Stimulated activated CD8-positive, alpha-beta memory T cell treated with anti-CD3 and anti-CD28 coated beads, Interleukin-15, amount 100 ng/mL, for 24 hours (primary cell): ENCODE measurements around the gene RREB1.

Experiments used
- DNase-seq: peaks from one replicate; pipeline ENCODE4 v3.0.0-alpha.2; 2020; ENCODE audit warnings: low read depth

Gene RREB1

DNA sequence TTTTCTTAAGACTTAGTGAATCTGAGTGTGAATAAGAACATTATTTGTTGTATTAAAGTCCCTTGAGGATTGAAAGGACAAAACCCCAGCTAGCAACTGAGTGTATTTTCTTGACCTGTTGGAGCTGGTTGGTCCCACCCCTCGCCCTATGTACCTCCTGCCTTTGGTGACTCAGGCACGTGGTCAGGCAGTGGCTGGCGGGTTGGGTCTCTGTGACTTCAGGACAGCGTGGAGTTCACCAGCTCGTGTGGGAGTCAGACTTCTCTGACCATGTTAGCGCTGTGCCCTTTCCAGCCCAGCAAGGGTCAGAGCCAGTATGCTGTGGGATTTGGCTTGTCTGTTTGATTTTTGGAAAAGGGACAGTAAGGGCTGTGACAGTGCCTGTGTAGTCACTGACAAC, 111.5 kb downstream of the RREB1 start:
- no peak for DNase-seq

- DNase-seq = no peak
Observed at GRCh38 chr6:7222197-7222596, 114.4 kb downstream of the RREB1 start.

DNA sequence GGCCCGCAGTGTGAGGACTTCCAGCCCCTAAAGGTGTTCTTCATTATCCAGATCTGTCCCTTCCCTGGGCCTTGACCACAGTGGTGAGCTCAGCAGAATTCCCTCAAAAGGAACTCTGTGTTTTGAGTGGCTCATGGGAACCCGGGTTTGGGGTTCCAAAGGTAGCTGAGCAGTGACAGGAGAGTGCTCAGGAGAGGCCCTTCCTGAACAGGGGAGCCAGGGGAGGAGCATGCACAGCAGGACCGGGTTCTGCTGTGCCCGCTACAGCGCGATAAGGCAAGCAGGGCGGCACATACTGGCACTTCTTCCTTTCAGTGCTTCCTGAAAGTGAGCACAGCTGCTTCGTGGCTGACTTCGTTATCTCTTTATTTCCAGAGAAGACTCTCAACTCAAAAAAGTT, 117.0 kb downstream of the RREB1 start:
- no peak for DNase-seq

DNA sequence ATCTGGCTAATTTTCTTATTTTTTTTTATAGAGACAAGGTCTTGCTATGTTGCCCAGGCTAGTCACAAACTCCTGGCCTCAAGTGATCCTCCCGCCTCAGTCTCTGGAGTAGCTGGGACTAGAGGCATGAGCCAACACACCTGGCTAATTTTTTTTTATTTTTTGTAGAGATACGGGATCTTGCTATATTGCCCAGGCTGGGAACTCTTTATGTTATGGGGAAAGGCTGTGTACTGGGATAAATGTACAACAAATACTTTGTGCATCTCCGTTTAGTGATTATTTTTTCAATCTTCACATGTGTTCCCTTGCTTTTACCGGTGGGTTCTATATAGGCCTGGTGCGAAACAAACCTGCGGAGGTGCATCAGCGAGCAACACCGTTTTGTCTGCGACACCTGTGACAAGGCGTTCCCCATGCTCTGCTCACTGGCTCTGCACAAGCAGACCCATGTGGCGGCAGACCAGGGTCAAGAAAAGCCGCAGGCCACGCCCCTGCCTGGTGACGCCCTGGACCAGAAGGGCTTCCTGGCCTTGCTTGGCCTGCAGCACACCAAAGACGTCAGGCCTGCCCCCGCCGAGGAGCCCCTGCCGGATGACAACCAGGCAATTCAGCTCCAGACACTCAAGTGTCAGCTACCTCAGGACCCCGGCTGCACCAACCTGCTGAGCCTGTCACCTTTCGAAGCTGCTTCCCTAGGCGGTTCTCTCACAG, 121.1 kb downstream of the RREB1 start:
- DNase-seq = no peak

GRCh38 chr6:7229376-7230326, 121.9 kb downstream of the RREB1 start:
- no peak for DNase-seq

- DNase-seq = no peak
Observed at GRCh38 chr6:7230327-7230691, 122.5 kb downstream of the RREB1 start.

GRCh38 chr6:7230956-7231713, 123.4 kb downstream of the RREB1 start:
- no peak for DNase-seq

GRCh38 chr6:7232351-7232750, 124.6 kb downstream of the RREB1 start:
- DNase-seq = no peak

GRCh38 chr6:7234547-7234946, 126.8 kb downstream of the RREB1 start:
- no peak for DNase-seq

DNA sequence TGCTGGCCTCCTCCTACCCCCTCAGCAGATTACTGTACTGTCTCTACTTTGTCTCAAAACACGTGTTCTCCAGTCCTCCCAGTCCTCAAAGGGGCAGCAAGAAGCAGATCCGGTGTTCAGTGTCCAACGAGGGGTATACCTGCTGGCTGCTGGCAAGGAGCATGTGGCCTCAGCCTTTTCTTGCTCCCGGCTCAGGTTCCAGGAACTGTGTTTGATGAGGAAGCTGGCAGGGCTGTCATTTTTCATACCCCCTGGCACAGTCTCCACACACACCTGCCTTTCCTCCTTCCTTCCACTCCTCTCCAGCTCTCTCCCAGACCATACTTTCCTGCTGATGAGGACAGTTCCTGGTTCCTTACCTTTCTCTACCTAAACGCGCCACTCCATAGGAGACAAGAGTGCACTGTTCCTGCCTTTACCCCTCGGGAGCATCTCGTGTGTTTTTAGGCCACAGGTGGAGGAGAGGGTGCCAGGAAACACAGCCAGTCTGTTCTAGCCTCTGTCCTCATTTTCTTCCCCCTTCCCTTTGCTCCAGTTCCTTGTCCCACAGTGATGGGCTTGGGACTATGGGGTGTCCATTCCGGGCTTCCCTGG, 128.0 kb downstream of the RREB1 start:
- no peak for DNase-seq

GRCh38 chr6:7236306-7237209, 128.8 kb downstream of the RREB1 start:
- no peak for DNase-seq

GRCh38 chr6:7237653-7238188, 130.0 kb downstream of the RREB1 start:
- DNase-seq = no peak

DNA sequence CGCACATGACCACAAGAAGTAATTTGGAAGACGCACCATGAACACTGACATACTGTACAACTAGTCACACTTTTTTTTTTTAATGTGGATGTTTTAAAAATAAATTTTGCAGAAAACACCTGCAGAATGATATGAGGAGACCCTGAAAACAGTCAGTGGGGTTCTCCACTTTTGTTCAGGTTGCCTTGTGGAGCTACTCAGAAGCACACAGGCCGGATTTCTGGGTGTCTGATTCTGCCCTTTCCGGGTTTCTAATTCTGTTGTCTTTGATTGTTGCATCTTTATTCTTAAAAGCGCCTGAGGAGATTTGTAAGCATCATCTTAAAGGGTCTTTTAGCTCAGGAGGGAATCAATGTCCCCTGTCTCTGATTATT, 130.8 kb downstream of the RREB1 start:
- no peak for DNase-seq

- peak; percentile 41 for DNase-seq
Observed at GRCh38 chr6:7238900-7239589, 131.3 kb downstream of the RREB1 start.

GRCh38 chr6:7239590-7239948, 131.8 kb downstream of the RREB1 start:
- no peak for DNase-seq

- no peak for DNase-seq
Observed at GRCh38 chr6:7240351-7240750, 132.6 kb downstream of the RREB1 start.

DNA sequence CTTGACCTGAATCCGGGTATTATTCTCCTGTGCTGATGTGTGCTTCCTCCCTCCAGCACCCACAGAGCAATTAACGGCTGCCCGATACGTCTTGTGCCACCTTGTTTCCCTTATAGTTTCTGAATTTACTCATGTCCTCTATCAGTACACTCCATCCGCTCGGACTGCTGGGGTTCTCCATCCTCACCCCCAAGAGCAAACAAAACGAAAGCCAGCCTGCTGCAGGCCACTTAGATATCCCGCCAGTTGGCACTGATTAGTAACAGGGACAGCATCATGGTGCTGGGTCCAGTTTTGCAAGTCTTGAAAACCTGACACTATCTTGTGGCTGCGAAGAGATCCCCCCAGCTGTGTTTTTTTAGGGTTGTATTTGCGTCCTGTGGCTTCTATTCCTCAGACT, 133.4 kb downstream of the RREB1 start:
- no peak for DNase-seq

DNA sequence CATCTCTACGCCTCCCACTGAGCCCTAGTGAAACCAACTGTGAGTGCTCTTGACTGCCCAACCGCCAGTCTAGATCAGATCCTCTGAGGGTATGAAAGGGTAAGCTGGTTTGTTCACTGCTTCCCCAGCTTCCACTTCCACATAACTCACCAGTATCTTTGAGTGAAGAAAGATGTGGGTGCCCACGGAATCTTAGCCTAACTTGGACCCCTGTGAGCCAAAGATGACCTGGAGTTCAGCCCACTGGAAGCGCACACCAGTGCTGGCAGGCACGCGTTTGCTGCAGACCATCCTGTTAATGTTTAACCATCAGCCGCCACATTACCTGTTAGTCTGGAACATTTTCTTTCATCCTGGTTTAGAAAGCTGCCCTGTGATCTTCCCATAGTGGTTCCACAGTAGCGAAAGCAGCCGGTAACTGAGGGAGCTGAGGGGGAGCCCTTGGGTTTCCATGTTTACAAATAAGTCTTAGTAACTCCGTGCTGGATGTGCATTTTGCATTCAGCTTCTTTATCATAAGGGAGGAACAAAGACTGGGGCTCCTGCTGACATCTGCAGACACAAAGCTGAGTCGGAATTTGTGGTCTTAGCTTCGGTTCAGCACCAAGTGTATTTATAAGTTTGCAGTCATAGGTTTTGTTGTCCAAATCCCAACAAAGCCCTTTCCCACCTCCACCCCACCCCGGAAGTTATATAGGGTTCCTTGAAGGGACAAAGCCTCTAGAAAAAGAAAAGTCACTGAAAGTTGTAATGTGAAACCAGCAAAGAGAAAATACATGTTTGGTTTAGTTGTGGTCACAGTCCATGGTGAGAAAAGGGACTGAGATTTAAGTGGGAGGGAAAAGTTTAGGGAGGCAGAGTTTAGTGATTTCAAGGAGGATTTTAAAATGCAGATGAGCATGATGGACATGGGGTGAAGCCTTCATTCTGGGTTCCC, 134.2 kb downstream of the RREB1 start:
- no peak for DNase-seq

DNA sequence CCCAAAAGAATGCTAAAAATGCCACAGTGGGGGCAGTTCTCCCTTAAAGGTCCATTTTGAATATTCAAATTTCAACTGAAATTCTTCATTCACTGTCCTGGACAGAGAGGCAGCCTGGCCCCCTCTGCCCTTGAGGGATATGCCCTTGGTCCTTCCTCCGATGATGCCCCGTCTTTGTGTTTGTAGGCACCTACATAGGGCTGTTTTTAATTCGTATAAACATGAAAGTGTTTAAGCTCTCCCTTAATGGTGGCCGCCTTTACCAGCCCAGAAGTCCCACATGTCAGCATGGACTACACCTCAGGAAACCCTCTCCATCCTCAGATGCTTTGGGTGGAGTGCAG, 135.0 kb downstream of the RREB1 start:
- DNase-seq = no peak
